Brain microvascular endothelial cell (primary cell): Measurements from ENCODE around the gene GPLD1.

Source experiments
- DNase-seq: peaks from one replicate; pipeline ENCODE4 v3.0.0-alpha.2; 2020
- H3K27ac ChIP-seq: fragments of 250-450 bp; sonication (Bioruptor Pico); 2 replicates; pipeline ENCODE4 v1.5.1; 2020; ENCODE audit warnings: mild to moderate bottlenecking, moderate library complexity
- H3K27me3 ChIP-seq: fragments of 250-450 bp; sonication (Bioruptor Pico); replicated peaks from 2 replicates; pipeline ENCODE4 v1.5.1; 2020; ENCODE audit warnings: mild to moderate bottlenecking
- H3K36me3 ChIP-seq: fragments of 250-450 bp; sonication (Bioruptor Pico); replicated peaks from 2 replicates; pipeline ENCODE4 v1.5.1; 2020; ENCODE audit warnings: mild to moderate bottlenecking
- H3K4me3 ChIP-seq: 2 replicates; pipeline ENCODE4 v1.5.1; 2011; ENCODE audit warnings: low read depth, mild to moderate bottlenecking, control low read depth, low read length, moderate library complexity
- CTCF ChIP-seq: IDR thresholded peaks from 2 replicates; pipeline ENCODE4 v1.5.1; 2011; ENCODE audit warnings: low read depth, mild to moderate bottlenecking, moderate library complexity, low read length, control low read depth, inconsistent platforms; ENCODE audit errors: missing control alignments
- in situ Hi-C: cut with HindIII; loops from 2 replicates; pipeline ENCODE4 v1.10.0; 2017; ENCODE audit warnings: low sequenced_read_pairs, low pct_ligation_motif_present

Gene GPLD1

GRCh38 chr6:24396824-24397223 lies 92.6 kb downstream of the GPLD1 start:
- Histone ChIP-seq H3K36me3 (no peaks in the 10 kb centered on the region), H3K4me3 (no peak overlapping the region), H3K27me3 (no peaks in the 10 kb centered on the region), H3K27ac (no peak overlapping the region)
- DNase-seq, result no peak
- TF ChIP-seq CTCF, result no peak
- in situ Hi-C loops, result no loop called here

- in situ Hi-C loops, result no loop called here
- Histone ChIP-seq H3K27me3 (no peaks in the 10 kb centered on the region), H3K36me3 (no peaks in the 10 kb centered on the region), H3K4me3 (no peak overlapping the region), H3K27ac (no peak overlapping the region)
- DNase-seq, result peak; percentile 71
- no peak for TF ChIP-seq CTCF
Measured at GRCh38 chr6:24394780-24395437, 94.5 kb downstream of the GPLD1 start.

- no peak for TF ChIP-seq CTCF
- H3K27ac ChIP-seq, result no peak overlapping the region
- in situ Hi-C loops, result no loop called here
Measured at GRCh38 chr6:24394061-24394779, 95.2 kb downstream of the GPLD1 start.

GRCh38 chr6:24391756-24392405 lies 97.5 kb downstream of the GPLD1 start:
- Histone ChIP-seq H3K36me3 (no peaks in the 10 kb centered on the region), H3K27ac (no peak overlapping the region), H3K27me3 (no peaks in the 10 kb centered on the region), H3K4me3 (no peak overlapping the region)
- TF ChIP-seq CTCF, result no peak
- in situ Hi-C loops, result no loop called here
- DNase-seq, result no peak

More at GRCh38 chr6:24394061-24394779, 95.2 kb downstream of the GPLD1 start:
- DNase-seq, result no peak
- Histone ChIP-seq H3K4me3 (no peak overlapping the region), H3K27me3 (no peaks in the 10 kb centered on the region), H3K36me3 (no peaks in the 10 kb centered on the region)

GRCh38 chr6:24391208-24391607 lies 98.2 kb downstream of the GPLD1 start:
- no peak overlapping the region for H3K4me3 ChIP-seq
- TF ChIP-seq CTCF, result no peak
- in situ Hi-C loops, result no loop called here
- H3K27ac ChIP-seq, result no peak overlapping the region
- no peaks in the 10 kb centered on the region for H3K27me3 ChIP-seq
- H3K36me3 ChIP-seq, result no peaks in the 10 kb centered on the region
- no peak for DNase-seq
